Cortex of kidney (tissue), 1 donor: ENCODE measurements around the gene TREM2.
"Not testable (repeated sequence)": the region's sequence is repeated elsewhere in the genome, so short reads cannot be mapped to it uniquely, and the experiment has no call there.

Experiments
- DNase-seq: peaks from one replicate; lab custom pipeline; 2025; lab: John Stamatoyannopoulos, UW

Gene TREM2

GRCh38 chr6:41162687-41163418 is at the start of gene TREM2:
Gene TREM2 (minus strand): TSS chr6:41163116. CDS start chr6:41163082, 34 bp downstream.
- no peak for DNase-seq

DNA sequence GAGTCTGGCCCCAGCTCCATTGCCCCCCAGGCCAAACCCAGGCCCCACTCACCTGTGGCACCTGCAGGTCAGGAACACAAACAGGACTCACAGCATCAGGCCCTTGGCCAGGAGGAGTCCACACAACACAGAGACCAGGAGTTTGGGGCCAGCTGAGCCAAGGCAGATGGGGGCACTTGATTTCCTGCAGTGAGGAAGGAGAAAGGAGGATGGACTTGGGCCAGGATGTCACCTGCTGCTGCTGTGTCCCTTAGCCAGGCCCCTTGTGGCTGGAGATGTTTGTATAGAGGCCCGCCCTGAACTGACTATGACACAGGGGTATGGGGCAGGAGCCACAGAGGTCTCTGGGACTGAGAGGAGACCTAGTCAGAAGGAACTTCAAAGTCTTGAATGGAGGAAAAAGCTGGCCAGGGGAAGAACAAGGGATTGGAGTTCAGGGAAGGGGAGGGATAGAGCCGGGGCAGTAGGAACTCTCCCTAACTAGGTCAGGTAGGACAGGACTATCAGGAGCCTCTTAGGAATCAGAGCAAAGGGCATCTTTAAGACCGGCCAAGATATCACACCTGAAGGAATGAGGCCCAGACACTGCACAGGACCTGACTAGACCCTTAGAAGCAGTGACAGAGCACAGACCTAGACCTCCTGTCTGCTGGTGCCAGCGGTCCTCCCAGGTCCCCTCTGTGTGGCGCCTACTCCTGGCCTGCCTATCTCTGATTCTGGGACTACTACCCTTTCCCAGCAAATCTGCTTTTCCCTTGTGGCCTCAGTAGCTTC is 46.8 kb upstream of the TREM2 start:
- DNase-seq, result no peak

GRCh38 chr6:41208439-41209106 is 45.7 kb upstream of the TREM2 start:
- no peak for DNase-seq

DNA sequence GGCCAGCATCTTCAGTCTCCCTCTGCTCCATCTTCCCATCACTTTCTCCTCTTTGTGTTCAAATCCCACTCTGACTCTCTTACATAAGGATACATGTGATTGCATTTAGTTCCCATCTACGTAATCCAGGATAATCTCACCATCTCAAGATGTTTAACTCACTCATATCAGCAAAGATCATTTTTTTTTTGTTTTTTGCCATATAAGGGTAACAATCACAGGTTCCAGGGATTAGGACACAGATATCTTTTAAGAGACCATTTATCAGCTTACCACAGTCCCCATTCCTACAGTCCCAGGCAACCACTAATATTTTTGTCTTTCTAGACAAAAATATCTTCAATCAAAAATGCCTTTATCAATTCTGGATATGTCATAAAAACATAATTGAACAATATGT is 41.2 kb upstream of the TREM2 start:
- no peak for DNase-seq

DNA sequence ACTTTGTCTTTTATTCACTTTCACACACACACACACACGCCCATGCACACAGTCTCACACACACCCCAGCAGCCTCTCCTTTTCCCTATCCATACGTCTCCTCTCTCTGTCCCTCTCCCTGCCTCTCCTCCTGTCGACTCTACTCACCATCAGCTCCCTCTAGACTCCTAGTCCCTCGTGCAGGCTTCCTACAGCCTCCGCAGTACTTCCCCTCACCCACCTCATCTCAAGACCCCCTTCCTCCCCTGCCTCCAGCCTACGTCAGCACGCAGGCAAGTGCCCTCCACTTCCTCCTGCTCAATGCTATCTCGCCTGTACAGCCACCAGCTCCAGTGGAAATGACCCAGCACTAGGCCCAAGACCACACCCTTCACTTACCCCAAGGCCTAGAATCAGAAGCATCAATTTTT is 38.9 kb upstream of the TREM2 start:
- no peak for DNase-seq

GRCh38 chr6:41200901-41201763 is 38.2 kb upstream of the TREM2 start, which contains the start of gene TREML2:
Gene TREML2 (minus strand): TSS chr6:41201149. CDS start chr6:41201008, 141 bp downstream.
- no peak for DNase-seq

- DNase-seq, result no peak
Measured at GRCh38 chr6:41200296-41200900, 37.5 kb upstream of the TREM2 start.

DNA sequence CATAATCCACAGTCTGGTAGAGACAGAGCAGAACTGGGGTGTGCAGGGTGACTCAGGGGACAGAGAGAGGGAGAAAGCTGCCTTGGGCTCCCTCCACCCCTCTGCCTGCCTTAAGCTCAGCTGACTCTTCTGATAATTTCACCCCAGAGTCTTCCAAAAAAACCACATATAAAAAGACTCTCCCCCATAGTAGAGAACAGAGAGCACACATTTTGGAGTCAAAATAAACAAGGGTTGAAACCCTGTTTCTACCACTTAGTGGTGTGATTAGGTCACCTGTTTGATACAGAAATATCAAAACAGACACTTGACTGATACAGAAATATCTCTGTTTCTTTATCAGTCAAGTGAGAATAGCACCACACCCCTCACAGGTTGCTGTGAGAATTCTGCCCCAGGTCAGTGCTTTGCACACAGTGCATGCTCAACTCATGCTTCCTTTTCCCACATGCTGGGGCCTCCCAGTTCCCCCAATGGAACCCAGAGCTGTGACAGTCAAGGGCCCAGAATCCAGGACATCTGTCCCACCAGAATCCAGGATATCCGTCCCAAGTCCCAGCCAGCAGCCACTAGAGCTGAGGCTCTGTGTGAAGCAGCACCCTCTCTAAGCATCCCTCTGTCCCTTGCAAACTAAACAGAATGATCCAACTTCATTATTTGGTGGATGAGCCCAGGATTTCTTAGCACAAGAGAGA is 36.8 kb upstream of the TREM2 start:
- DNase-seq, result no peak

DNA sequence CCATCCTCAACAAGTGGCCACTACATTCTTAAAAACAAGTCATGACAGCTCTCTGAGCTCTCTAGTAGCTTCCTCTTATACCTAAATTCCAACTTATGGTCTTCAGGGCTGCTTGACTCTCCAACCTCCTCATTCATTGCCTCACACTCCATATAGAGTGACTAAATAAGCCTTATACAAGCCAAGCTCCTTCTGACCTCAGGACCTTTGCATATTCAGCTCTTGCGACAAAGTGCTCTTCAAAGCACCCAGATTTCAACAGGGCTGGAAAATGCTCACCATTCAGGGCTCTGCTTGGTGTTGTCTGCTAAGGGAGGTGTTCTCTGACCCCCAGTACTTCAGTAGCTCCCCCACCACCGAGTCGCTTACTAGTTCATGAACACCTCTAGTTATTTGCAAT is 34.3 kb upstream of the TREM2 start:
- no peak for DNase-seq

GRCh38 chr6:41194386-41194785 is 31.5 kb upstream of the TREM2 start:
- DNase-seq, result no peak

DNA sequence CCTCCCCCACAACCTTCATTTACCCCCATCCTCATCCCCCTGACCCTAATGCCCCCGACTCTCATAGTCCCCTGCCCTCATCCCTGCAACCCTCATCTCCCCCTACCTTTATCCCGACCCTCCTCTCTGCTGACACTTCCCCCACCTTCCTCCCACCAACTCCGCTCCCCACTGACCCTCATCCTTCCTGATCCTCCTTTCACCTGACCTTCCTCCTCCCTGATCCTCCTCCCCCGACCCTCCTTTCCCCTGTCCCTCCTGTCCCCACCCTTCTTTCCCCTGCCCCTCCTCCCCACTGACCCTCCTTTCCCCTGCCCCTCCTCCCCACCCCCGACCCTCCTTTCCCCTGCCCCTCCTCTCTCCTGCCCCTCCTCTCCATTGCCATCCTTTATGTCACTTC is 31.0 kb upstream of the TREM2 start:
- DNase-seq, result no peak

- no peak for DNase-seq
Measured at GRCh38 chr6:41193171-41193734, 30.3 kb upstream of the TREM2 start.

GRCh38 chr6:41191569-41191968 is 28.7 kb upstream of the TREM2 start:
- DNase-seq, result no peak

DNA sequence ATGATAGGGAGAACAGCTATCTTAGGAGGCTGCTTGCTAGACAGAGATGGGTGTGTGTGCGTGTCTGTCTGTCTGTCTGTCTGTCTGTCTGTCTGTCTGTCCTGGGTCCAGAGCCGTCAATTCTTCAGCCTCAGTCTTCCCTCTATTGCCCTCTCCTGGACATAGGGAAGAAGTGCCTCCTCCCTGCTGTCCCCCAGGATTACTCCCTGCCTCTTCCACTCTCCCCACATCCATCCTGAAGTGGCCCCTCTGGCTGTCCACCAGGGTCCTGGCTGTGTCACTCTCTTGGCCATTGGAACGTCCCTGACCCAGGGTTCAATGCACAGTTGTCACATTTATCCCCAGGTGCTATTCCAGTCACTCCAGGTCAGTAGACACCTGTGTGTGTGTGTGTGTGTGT is 27.9 kb upstream of the TREM2 start:
- no peak for DNase-seq

DNA sequence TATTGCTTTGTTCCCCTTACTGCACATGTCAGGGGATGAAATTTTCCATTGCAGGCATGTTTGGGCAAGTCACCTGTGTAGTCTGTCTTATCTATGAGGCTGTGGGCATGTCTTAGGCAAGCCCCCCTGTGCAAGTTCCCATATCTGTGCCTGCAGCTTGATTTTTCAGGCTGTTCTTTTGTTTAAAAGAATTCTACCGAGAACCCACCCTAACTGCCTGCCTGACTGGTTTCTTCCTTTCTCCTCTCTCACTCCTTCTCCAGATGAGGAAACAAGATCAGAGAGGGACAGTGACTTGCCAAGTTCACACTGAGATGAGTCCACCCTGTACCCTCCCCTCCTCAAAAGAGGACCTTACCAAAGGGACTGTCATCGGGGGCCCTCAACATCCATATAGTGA is 27.1 kb upstream of the TREM2 start:
- no peak for DNase-seq

GRCh38 chr6:41189046-41189445 is 26.1 kb upstream of the TREM2 start:
- DNase-seq, result not testable (repeated sequence)

- no peak for DNase-seq
Measured at GRCh38 chr6:41187924-41188886, 25.3 kb upstream of the TREM2 start.

DNA sequence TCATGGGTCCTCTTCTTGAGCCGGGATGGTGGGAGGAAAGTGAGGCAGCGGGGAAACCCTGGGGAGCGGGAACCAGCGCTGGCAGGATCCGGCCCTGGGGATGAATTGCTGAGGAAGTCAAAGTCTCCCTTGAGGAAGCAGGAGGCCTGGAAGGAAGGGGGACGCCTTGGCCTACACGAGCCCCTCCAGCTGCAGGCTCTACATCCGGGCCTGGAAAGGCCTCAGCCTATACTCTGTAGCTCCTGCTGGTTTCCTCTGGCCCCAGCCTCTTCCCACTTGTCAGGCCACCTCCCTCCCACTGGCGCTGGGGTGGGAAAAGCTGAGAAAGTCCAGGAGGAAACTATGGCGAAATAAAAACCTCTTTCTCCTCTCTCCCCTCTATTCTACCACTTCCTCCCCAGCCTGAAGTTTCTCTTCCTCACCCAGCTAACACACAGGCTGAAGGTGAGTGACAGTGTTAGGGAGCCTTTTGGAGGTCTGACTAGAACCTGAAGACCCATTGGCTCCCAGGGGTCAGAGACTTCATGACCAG is 23.2 kb upstream of the TREM2 start:
- no peak for DNase-seq

- no peak for DNase-seq
Measured at GRCh38 chr6:41184761-41185160, 21.8 kb upstream of the TREM2 start.
